HEK293 (cell line): ENCODE results near the gene TSC22D2.

Source experiments
- CTCF ChIA-PET: fragments of 350-600 bp; formaldehyde crosslinking; extraction: SDS; loops from one replicate; lab custom pipeline; 2021; ENCODE audit warnings: antibody characterized with exemption; lab: Yijun Ruan, JAX
- POLR2A ChIA-PET: fragments of 300-600 bp; formaldehyde crosslinking; extraction: SDS; loops from one replicate; lab custom pipeline; 2020; ENCODE audit warnings: antibody characterized with exemption, inconsistent platforms; lab: Yijun Ruan, JAX
- H3K27ac ChIP-seq: fragments of 200-500 bp; sonication (Bioruptor generic); 2 replicates; pipeline ENCODE4 v1.5.1; 2014; ENCODE audit warnings: low read depth, low read length, control low read depth, inconsistent platforms; ENCODE audit errors: extremely low read depth
- H3K36me3 ChIP-seq, 2 experiments: fragments of 200-500 bp in 1 of 2; sonication (Bioruptor generic) in 1 of 2; 1 replicate in 1 of 2; 2 replicates in 1 of 2; pipeline ENCODE4 v1.5.1; 2014 to 2017; ENCODE audit warnings: inconsistent platforms in 2 of 2, low read length in 2 of 2; ENCODE audit not compliant: control insufficient read depth in 2 of 2, insufficient read depth in 1 of 2
- H3K4me1 ChIP-seq: fragments of 200-500 bp; sonication (Bioruptor generic); 2 replicates; pipeline ENCODE4 v1.5.1; 2014; ENCODE audit warnings: mild to moderate bottlenecking, low read length, inconsistent platforms; ENCODE audit not compliant: control insufficient read depth, insufficient read depth
- H3K4me3 ChIP-seq: 2 replicates; pipeline ENCODE4 v1.5.1; 2011; ENCODE audit warnings: low read depth, mild to moderate bottlenecking, control low read depth, low read length, moderate library complexity
- H3K9me3 ChIP-seq: fragments of 200-500 bp; sonication (Bioruptor generic); 2 replicates; pipeline ENCODE4 v1.5.1; 2014; ENCODE audit warnings: low read depth, low read length, inconsistent platforms; ENCODE audit not compliant: control insufficient read depth, insufficient read depth
- FEZF1 ChIP-seq: fragments of 450-650 bp; formaldehyde crosslinking; IDR thresholded peaks from 2 replicates; pipeline ENCODE4 v1.5.1; 2016; ENCODE audit warnings: missing biosample characterization, missing genetic modification characterization
- GLI2 ChIP-seq: fragments of 450-650 bp; formaldehyde crosslinking; IDR thresholded peaks from 2 replicates; pipeline ENCODE4; 2017; ENCODE audit warnings: missing biosample characterization, missing genetic modification characterization, low read depth, borderline replicate concordance
- KLF16 ChIP-seq: fragments of 450-650 bp; formaldehyde crosslinking; IDR thresholded peaks from 2 replicates; pipeline ENCODE4 v1.5.1; 2017; ENCODE audit warnings: missing biosample characterization, missing genetic modification characterization
- KLF7 ChIP-seq: fragments of 450-650 bp; formaldehyde crosslinking; IDR thresholded peaks from 2 replicates; pipeline ENCODE4 v1.5.1; 2016; ENCODE audit warnings: missing biosample characterization, missing genetic modification characterization, borderline replicate concordance
- REPIN1 ChIP-seq: fragments of 450-650 bp; formaldehyde crosslinking; IDR thresholded peaks from 2 replicates; pipeline ENCODE4 v1.5.1; 2017; ENCODE audit warnings: missing biosample characterization, missing genetic modification characterization, low read depth
- REST ChIP-seq: fragments of 450-650 bp; formaldehyde crosslinking; IDR thresholded peaks from 2 replicates; pipeline ENCODE4 v1.5.1; 2016; ENCODE audit warnings: missing biosample characterization, missing genetic modification characterization
- ZBTB6 ChIP-seq: fragments of 450-650 bp; formaldehyde crosslinking; IDR thresholded peaks from 2 replicates; pipeline ENCODE4 v1.5.1; 2017; ENCODE audit warnings: missing biosample characterization, missing genetic modification characterization
- ZFHX2 ChIP-seq: fragments of 450-650 bp; formaldehyde crosslinking; conservative IDR thresholded peaks from 2 replicates; pipeline ENCODE4 v1.5.1; 2016; ENCODE audit warnings: missing biosample characterization, missing genetic modification characterization
- ZNF112 ChIP-seq: fragments of 450-650 bp; formaldehyde crosslinking; IDR thresholded peaks from 2 replicates; pipeline ENCODE4 v1.5.0; 2017; ENCODE audit warnings: missing biosample characterization, missing genetic modification characterization
- ZNF184 ChIP-seq: fragments of 450-650 bp; IDR thresholded peaks from 2 replicates; pipeline ENCODE4 v1.5.1; 2018; ENCODE audit warnings: missing biosample characterization, mild to moderate bottlenecking, missing genetic modification characterization
- ZNF266 ChIP-seq: fragments of 450-650 bp; formaldehyde crosslinking; IDR thresholded peaks from 2 replicates; pipeline ENCODE4 v1.5.1; 2016; ENCODE audit warnings: missing biosample characterization, missing genetic modification characterization, low read depth
- ZNF354C ChIP-seq: fragments of 450-650 bp; formaldehyde crosslinking; IDR thresholded peaks from 2 replicates; pipeline ENCODE4 v1.5.1; 2016; ENCODE audit warnings: missing biosample characterization, missing genetic modification characterization, low read depth, borderline replicate concordance
- ZNF513 ChIP-seq: fragments of 450-650 bp; IDR thresholded peaks from 2 replicates; pipeline ENCODE4 v1.5.1; 2018; ENCODE audit warnings: missing biosample characterization, missing genetic modification characterization
- ZNF514 ChIP-seq: fragments of 450-650 bp; formaldehyde crosslinking; IDR thresholded peaks from 2 replicates; pipeline ENCODE4 v1.5.1; 2016; ENCODE audit warnings: missing biosample characterization, missing genetic modification characterization
- ZNF558 ChIP-seq: fragments of 450-650 bp; formaldehyde crosslinking; IDR thresholded peaks from 2 replicates; pipeline ENCODE4 v1.5.1; 2016; ENCODE audit warnings: missing biosample characterization, missing genetic modification characterization
- ZNF639 ChIP-seq: fragments of 450-650 bp; formaldehyde crosslinking; IDR thresholded peaks from 2 replicates; pipeline ENCODE4 v1.5.1; 2016; ENCODE audit warnings: missing biosample characterization, missing genetic modification characterization
- ZNF658 ChIP-seq: fragments of 450-650 bp; formaldehyde crosslinking; IDR thresholded peaks from 2 replicates; pipeline ENCODE4; 2016; ENCODE audit warnings: missing biosample characterization, missing genetic modification characterization
- ZNF660 ChIP-seq: fragments of 450-650 bp; IDR thresholded peaks from 2 replicates; pipeline ENCODE4 v1.5.1; 2018; ENCODE audit warnings: missing biosample characterization, mild to moderate bottlenecking, missing genetic modification characterization
- ZSCAN23 ChIP-seq: fragments of 450-650 bp; formaldehyde crosslinking; IDR thresholded peaks from 2 replicates; pipeline ENCODE4 v1.5.1; 2016; ENCODE audit warnings: missing biosample characterization, missing genetic modification characterization

Gene TSC22D2

GRCh38 chr3:150469931-150470740 is 62.0 kb downstream of the TSC22D2 start:
- Histone ChIP-seq H3K36me3 (no peaks in the 10 kb centered on the region), H3K4me3 (no peak overlapping the region), H3K9me3 (no peaks in the 10 kb centered on the region), H3K4me1 (no peaks in the 10 kb centered on the region), H3K27ac (no peak overlapping the region)
- TF ChIP-seq REPIN1 = no peak
- no peak for TF ChIP-seq ZNF658 (tag by site-specific recombination)
- no peak for TF ChIP-seq ZNF184
- TF ChIP-seq ZNF513 = no peak
- POLR2A ChIA-PET = interaction anchor here (0.8 kb wide), 1 partner anchor 62 kb away, joined by 3 read pairs; the partner anchor contains the start of gene TSC22D2
- CTCF ChIA-PET = interaction anchor here (1.4 kb wide), 1 partner anchor 231 kb away, joined by 3 read pairs; no protein-coding TSS in a partner anchor

- TF ChIP-seq FEZF1 (tag by site-specific recombination) (no peak), ZBTB6 (tag by site-specific recombination) (no peak), KLF16 (no peak), ZNF266 (tag by site-specific recombination) (no peak), ZNF639 (tag by site-specific recombination) (no peak), ZNF660 (no peak), ZNF354C (tag by site-specific recombination) (no peak), ZNF514 (tag by site-specific recombination) (no peak), KLF7 (no peak), REST (no peak), ZSCAN23 (tag by site-specific recombination) (no peak), GLI2 (tag by site-specific recombination) (no peak), ZNF112 (tag by site-specific recombination) (no peak), ZFHX2 (no peak), ZNF558 (no peak)
- Histone ChIP-seq H3K4me3 (no peak overlapping the region), H3K27ac (no peak overlapping the region), H3K9me3 (no peaks in the 10 kb centered on the region), H3K4me1 (no peaks in the 10 kb centered on the region), H3K36me3 (no peaks in the 10 kb centered on the region)
- CTCF ChIA-PET = no interaction called here
- POLR2A ChIA-PET = no interaction called here
Observed at GRCh38 chr3:150472421-150472820, 64.3 kb downstream of the TSC22D2 start.
